Right atrium auricular region (tissue), 2 donors: ENCODE measurements around the gene FMOD. TPM values are rescaled to one million over a fixed set of nuclear protein-coding genes. Genes with fewer than 3 reads are reported as not detected.
"Not testable (repeated sequence)": the region's sequence is repeated elsewhere in the genome, so short reads cannot be mapped to it uniquely, and the experiment has no call there.

Source experiments
- DNase-seq: peaks from one replicate; pipeline ENCODE4 v3.0.0-alpha.2; 2019; ENCODE audit warnings: low spot score
- H3K27ac ChIP-seq, 2 donors: fragments of 200-600 bp; sonication (generic); 1 replicate in 1 of 2; 2 replicates in 1 of 2; pipeline ENCODE4 v1.5.1; 2016 to 2019
- H3K27me3 ChIP-seq, 2 donors: fragments of 200-600 bp; sonication (generic); one replicate each; pipeline versions ENCODE4 v1.5.1 to v1.6.0; 2017 to 2019
- H3K36me3 ChIP-seq: fragments of 200-600 bp; sonication (generic); one replicate; pipeline ENCODE4 v1.5.1; 2016
- H3K4me1 ChIP-seq, 2 donors: fragments of 200-600 bp; sonication (generic); one replicate each; pipeline versions ENCODE4 v1.5.1 to v1.6.0; 2017 to 2019
- H3K4me3 ChIP-seq, 2 donors: fragments of 200-600 bp; sonication (generic); 1 replicate in 1 of 2; 2 replicates in 1 of 2; pipeline ENCODE4 v1.5.1; 2017 to 2019; ENCODE audit warnings: mild to moderate bottlenecking in 1 of 2, moderate library complexity in 1 of 2
- H3K9me3 ChIP-seq, 2 donors: fragments of 200-600 bp; sonication (generic); one replicate each; pipeline ENCODE4 v1.5.1; 2019
- CTCF ChIP-seq, 2 donors: fragments of 200-600 bp; sonication (generic); IDR thresholded peaks; one replicate each; pipeline ENCODE4 v1.5.1; 2019; ENCODE audit warnings: antibody characterized with exemption in 2 of 2
- total RNA-seq, 2 donors: library from RNA; depleted of rRNA; stranded (reverse); fragments of >200 nt; gene quantifications; one replicate each; pipeline ENCODE4 v1.1.0, GENCODE V29; 2016

FMOD gene
- total RNA-seq, 2 donors from 2014 or later = 34.2 to 122 TPM

DNA sequence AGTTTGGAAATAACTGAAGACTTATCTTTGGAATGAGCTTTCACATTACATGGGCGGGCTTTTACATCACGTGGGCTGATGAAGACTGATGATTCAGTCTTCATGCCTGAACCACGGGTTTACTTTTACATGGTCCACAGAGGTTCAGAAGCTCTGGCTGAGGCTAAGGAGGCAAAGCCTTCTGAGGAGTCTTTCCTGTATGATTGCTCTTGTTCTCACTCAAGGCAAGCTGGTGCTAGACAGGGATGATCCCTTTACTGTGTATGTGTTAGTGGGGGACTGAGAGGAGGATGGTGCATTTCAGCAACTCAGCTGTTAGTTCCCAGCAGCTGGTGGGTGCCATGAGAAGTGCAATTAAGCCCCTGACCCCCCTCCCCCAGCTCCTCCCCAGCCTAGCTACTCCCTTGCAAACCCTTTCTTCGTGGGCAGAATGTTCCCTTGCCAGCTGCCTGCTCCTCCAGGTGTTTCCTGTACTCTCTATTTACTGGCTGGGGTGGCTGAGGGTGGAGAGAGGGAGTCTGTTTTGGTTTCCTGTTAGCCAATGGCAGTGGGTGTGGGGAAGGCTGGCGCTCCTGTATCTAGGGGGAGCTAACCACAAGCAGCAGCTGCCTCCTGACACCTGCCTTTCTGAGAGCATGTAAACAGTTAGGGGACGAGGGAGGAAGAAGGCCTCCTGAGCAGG, 30.2 kb downstream of the FMOD start:
- Histone ChIP-seq H3K4me1 (peaks cover 0 to 75% of the 10 kb centered on the region in 2 donors), H3K27ac (peak overlapping the region; percentile 68 to 96)
- no peak for DNase-seq

DNA sequence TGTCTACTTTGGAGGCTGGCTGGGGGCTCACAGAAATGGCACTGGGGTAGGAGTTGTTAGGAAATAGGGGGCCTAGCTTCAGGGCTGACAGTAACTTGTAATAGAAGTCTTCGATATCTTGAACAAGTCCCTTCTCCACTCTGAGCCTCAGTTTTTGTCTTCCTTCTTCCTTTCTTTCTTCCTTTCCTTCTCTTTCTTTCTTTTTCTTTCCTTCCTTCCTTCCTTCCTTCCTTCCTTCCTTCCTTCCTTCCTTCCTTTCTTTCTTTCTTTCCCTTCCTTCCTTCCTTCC, 32.7 kb downstream of the FMOD start:
- H3K4me1 ChIP-seq = peaks cover 0 to 49% of the 10 kb centered on the region in 2 donors

More for the DNA sequence above, 30.2 kb downstream of the FMOD start:
- no peak overlapping the region for H3K4me3 ChIP-seq
- no peaks in the 10 kb centered on the region for H3K36me3 ChIP-seq
- H3K27me3 ChIP-seq = no peaks in the 10 kb centered on the region
- TF ChIP-seq CTCF (IDR thresholded peaks at IDR 0.05) = no peak
- H3K9me3 ChIP-seq = no peaks in the 10 kb centered on the region

DNA sequence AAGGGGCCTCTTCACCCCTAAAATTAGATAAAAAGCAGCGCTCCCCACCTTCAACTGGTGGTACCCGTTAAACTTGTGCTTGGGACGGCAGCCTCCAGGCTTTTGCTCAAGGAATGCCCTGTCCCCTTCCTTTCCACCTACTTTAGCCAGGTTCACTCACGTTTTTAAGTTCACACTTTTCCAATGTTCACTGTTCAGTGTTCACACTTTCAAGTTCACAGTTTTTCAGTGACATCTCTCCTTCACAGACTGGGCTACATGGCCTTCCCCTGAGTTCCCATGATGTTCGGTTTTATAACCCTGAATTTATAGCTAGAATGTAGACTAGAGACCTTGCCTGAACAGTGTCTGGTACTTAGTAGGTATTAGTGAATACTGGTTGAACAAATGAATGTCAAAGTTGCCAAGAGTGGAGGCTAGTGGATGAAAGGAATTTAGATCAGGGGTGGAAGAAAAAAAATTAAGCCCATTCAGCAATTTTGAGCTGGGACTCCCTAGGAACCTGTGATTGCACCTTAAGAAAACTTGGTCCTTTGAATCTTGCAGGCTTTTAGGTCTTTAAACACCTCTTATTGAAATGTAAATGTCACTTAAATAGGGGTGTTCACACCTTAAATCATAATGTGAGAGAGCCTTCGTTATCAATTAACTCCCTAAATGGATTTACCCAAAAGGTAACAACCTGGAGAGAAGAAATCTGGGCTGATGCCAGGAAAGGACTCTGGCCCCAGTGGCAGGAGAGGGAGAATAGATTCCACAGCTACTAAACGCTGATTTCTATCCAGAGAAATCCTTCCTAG, 33.3 kb downstream of the FMOD start:
- TF ChIP-seq CTCF (IDR thresholded peaks at IDR 0.05) = no peak
- Histone ChIP-seq H3K27ac (peak overlapping the region; percentile 61 to 63), H3K27me3 (no peaks in the 10 kb centered on the region), H3K36me3 (no peaks in the 10 kb centered on the region), H3K4me1 (peaks cover 0 to 44% of the 10 kb centered on the region in 2 donors), H3K4me3 (no peak overlapping the region), H3K9me3 (no peaks in the 10 kb centered on the region)
- no peak for DNase-seq

More for the DNA sequence above, 32.7 kb downstream of the FMOD start:
- no peak for DNase-seq
- no peak for TF ChIP-seq CTCF (IDR thresholded peaks at IDR 0.05)
- Histone ChIP-seq H3K27me3 (no peaks in the 10 kb centered on the region), H3K27ac (peak overlapping the region; percentile 61 to 63), H3K9me3 (no peaks in the 10 kb centered on the region), H3K4me3 (no peak overlapping the region), H3K36me3 (no peaks in the 10 kb centered on the region)

- no peak for TF ChIP-seq CTCF (IDR thresholded peaks at IDR 0.05)
- Histone ChIP-seq H3K27me3 (no peaks in the 10 kb centered on the region), H3K36me3 (peaks cover 2% of the 10 kb centered on the region), H3K27ac (peak overlapping the region; percentile 61 to 63), H3K4me3 (no peak overlapping the region), H3K9me3 (no peaks in the 10 kb centered on the region), H3K4me1 (peaks cover 0 to 34% of the 10 kb centered on the region in 2 donors)
- DNase-seq = peak; percentile 89
These were observed 34.3 kb downstream of the FMOD start for GRCh38 chr1:203316626-203317093.

DNA sequence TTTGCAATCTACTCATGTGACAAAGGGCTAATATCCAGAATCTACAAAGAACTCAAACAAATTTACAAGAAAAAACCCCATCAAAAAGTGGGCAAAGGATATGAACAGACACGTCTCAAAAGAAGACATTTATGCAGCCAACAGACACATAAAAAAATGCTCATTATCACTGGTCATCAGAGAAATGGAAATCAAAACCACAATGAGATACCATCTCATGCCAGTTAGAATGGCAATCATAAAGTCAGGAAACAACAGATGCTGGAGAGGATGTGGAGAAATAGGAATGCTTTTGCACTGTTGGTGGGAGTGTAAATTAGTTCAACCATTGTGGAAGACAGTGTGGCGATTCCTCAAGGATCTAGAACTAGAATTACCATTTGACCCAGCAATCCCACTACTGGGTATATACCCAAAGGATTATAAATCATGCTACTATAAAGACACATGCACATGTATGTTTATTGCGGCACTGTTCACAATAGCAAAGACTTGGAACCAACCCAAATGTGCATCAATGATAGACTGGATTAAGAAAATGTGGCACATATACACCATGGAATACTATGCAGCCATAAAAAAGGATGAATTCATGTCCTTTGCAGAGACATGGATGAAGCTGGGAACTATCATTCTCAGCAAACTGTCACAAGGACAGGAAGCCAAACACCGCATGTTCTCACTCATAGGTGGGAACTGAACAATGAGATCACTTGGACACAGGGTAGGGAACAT, 36.7 kb downstream of the FMOD start:
- DNase-seq, H3K27ac ChIP-seq, H3K9me3 ChIP-seq, H3K27me3 ChIP-seq, H3K4me3 ChIP-seq: not testable (repeated sequence)
- peaks cover 18% of the 10 kb centered on the region for H3K36me3 ChIP-seq
- H3K4me1 ChIP-seq = peaks cover 0 to 31% of the 10 kb centered on the region in 2 donors
